IMR-90 (cell line): Measurements from ENCODE around the gene ZNF208. TPM values are rescaled to one million over a fixed set of nuclear protein-coding genes. Genes with fewer than 3 reads are reported as not detected.

Experiments used
- ATAC-seq: fragments of 200-7000 bp; cut with Tn5 transposase; 2 replicates; pipeline ENCODE4 v1.9.1; 2020; ENCODE audit warnings: low read depth, mild to moderate bottlenecking, moderate library complexity
- BruUV-seq: library from RNA; stranded (reverse); fragments of 400-500 nt; replicated peaks from 2 replicates; lab custom pipeline; 2021; lab: Mats Ljungman, UMichigan
- CTCF ChIA-PET: fragments of 300-600 bp; formaldehyde crosslinking; extraction: SDS; loops from one replicate; lab custom pipeline; 2021; ENCODE audit warnings: antibody characterized with exemption; lab: Yijun Ruan, JAX
- POLR2A ChIA-PET: fragments of 300-600 bp; sonication (Branson Sonifier 250); formaldehyde crosslinking; loops from one replicate; lab custom pipeline; 2022; ENCODE audit warnings: antibody characterized with exemption; ENCODE audit not compliant: unreplicated experiment; lab: Charles Lee
- DNase-seq: peaks from one replicate; pipeline ENCODE4 v3.0.0; 2013
- H2AFZ ChIP-seq: replicated peaks from 2 replicates; pipeline ENCODE3; 2013; ENCODE audit warnings: low read length, mild to moderate bottlenecking; ENCODE audit not compliant: poor library complexity
- H2AK5ac ChIP-seq: 2 replicates; pipeline ENCODE4 v1.6.1; 2013; ENCODE audit warnings: low read depth, low read length, inconsistent platforms
- H2AK9ac ChIP-seq: replicated peaks from 2 replicates; pipeline ENCODE3; 2013; ENCODE audit warnings: mild to moderate bottlenecking, low read depth, low read length, moderate library complexity; ENCODE audit not compliant: poor library complexity
- H2BK120ac ChIP-seq: 2 replicates; pipeline ENCODE4 v1.6.1; 2013; ENCODE audit warnings: low read depth, low read length, inconsistent platforms
- H2BK15ac ChIP-seq: 3 replicates; pipeline ENCODE4 v1.6.1; 2013; ENCODE audit warnings: low read depth, low read length, inconsistent platforms
- H2BK20ac ChIP-seq: 2 replicates; pipeline ENCODE4 v1.6.1; 2013; ENCODE audit warnings: low read depth, mild to moderate bottlenecking, inconsistent platforms, low read length, moderate library complexity
- H2BK5ac ChIP-seq: 2 replicates; pipeline ENCODE4 v1.6.1; 2013; ENCODE audit warnings: mild to moderate bottlenecking, low read depth, low read length, inconsistent platforms; ENCODE audit not compliant: poor library complexity, severe bottlenecking
- H3K14ac ChIP-seq: replicated peaks from 2 replicates; pipeline ENCODE4 v1.6.1; 2013; ENCODE audit warnings: low read depth, low read length, inconsistent platforms
- H3K18ac ChIP-seq: 2 replicates; pipeline ENCODE4 v1.6.1; 2013; ENCODE audit warnings: low read depth, low read length, control low read depth
- H3K23ac ChIP-seq: 2 replicates; pipeline ENCODE4 v1.6.1; 2013; ENCODE audit warnings: low read depth, low read length, inconsistent platforms
- H3K27ac ChIP-seq: 2 replicates; pipeline ENCODE4 v1.5.1; 2013; ENCODE audit warnings: mild to moderate bottlenecking, control low read depth, low read length; ENCODE audit not compliant: insufficient read depth
- H3K27me3 ChIP-seq: 2 replicates; pipeline ENCODE4 v1.6.1; 2013; ENCODE audit warnings: low read length; ENCODE audit not compliant: control insufficient read depth, insufficient read depth
- H3K36me3 ChIP-seq: 2 replicates; pipeline ENCODE4 v1.6.1; 2013; ENCODE audit warnings: low read length, mixed read lengths; ENCODE audit not compliant: control insufficient read depth, insufficient read depth
- H3K4ac ChIP-seq: 2 replicates; pipeline ENCODE4 v1.6.1; 2013; ENCODE audit warnings: low read depth, low read length, inconsistent platforms
- H3K4me1 ChIP-seq: 2 replicates; pipeline ENCODE4 v1.6.1; 2013; ENCODE audit warnings: low read length, mixed read lengths; ENCODE audit not compliant: control insufficient read depth, insufficient read depth
- H3K4me2 ChIP-seq: 2 replicates; pipeline ENCODE4 v1.6.1; 2013; ENCODE audit warnings: low read depth, mild to moderate bottlenecking, control low read depth, low read length, moderate library complexity
- H3K4me3 ChIP-seq: 2 replicates; pipeline ENCODE4 v1.5.1; 2013; ENCODE audit warnings: low read depth, mild to moderate bottlenecking, control low read depth, low read length, moderate library complexity; ENCODE audit not compliant: insufficient read depth
- H3K56ac ChIP-seq: 2 replicates; pipeline ENCODE4 v1.6.1; 2013; ENCODE audit warnings: low read length, inconsistent platforms; ENCODE audit not compliant: insufficient read depth; ENCODE audit errors: extremely low read depth
- H3K79me1 ChIP-seq, 2 experiments: 2 replicates each; pipeline ENCODE4 v1.6.1; 2013; ENCODE audit warnings: low read length in 2 of 2, inconsistent platforms in 1 of 2, low read depth in 1 of 2
- H3K9ac ChIP-seq: 2 replicates; pipeline ENCODE4 v1.6.1; 2013; ENCODE audit warnings: low read depth, low read length, control low read depth
- H3K9me1 ChIP-seq: 2 replicates; pipeline ENCODE4 v1.6.1; 2013; ENCODE audit warnings: low read length, inconsistent platforms; ENCODE audit not compliant: insufficient read depth
- H3K9me3 ChIP-seq: 2 replicates; pipeline ENCODE4 v1.6.1; 2013; ENCODE audit warnings: low read length; ENCODE audit not compliant: control insufficient read depth, insufficient read depth
- H4K20me1 ChIP-seq: 2 replicates; pipeline ENCODE4 v1.6.1; 2013; ENCODE audit warnings: low read length, inconsistent platforms; ENCODE audit not compliant: insufficient read depth
- H4K5ac ChIP-seq: 2 replicates; pipeline ENCODE4 v1.6.1; 2013; ENCODE audit warnings: mild to moderate bottlenecking, low read depth, low read length, control low read depth
- H4K8ac ChIP-seq, 2 experiments: 2 replicates each; pipeline ENCODE4 v1.6.1; 2013; ENCODE audit warnings: low read depth in 2 of 2, low read length in 2 of 2, control low read depth in 1 of 2, inconsistent platforms in 1 of 2
- H4K91ac ChIP-seq: 2 replicates; pipeline ENCODE4 v1.6.1; 2013; ENCODE audit warnings: low read depth, low read length, inconsistent platforms; ENCODE audit not compliant: insufficient read depth
- BHLHE40 ChIP-seq: fragments of 150-350 bp; IDR thresholded peaks from 2 replicates; pipeline ENCODE4 v1.6.1; 2016; ENCODE audit warnings: mild to moderate bottlenecking, low read depth, low read length
- CEBPB ChIP-seq: IDR thresholded peaks from 2 replicates; pipeline ENCODE4 v1.6.1; 2012; ENCODE audit warnings: low read depth, low read length, improper control_type of control experiment
- CHD1 ChIP-seq: IDR thresholded peaks from 2 replicates; pipeline ENCODE4 v1.6.1; 2012; ENCODE audit warnings: low read depth, low read length, improper control_type of control experiment
- FOS ChIP-seq: fragments of 150-350 bp; IDR thresholded peaks from 2 replicates; pipeline ENCODE4 v1.6.1; 2016; ENCODE audit warnings: low read depth, low read length
- MAFK ChIP-seq: IDR thresholded peaks from 2 replicates; pipeline ENCODE4 v1.6.1; 2012; ENCODE audit warnings: low read depth, low read length, improper control_type of control experiment
- MAZ ChIP-seq: IDR thresholded peaks from 2 replicates; pipeline ENCODE4 v1.6.1; 2012; ENCODE audit warnings: low read depth, mild to moderate bottlenecking, low read length, improper control_type of control experiment, moderate library complexity, borderline replicate concordance
- MXI1 ChIP-seq: IDR thresholded peaks from 2 replicates; pipeline ENCODE4 v1.6.1; 2012; ENCODE audit warnings: low read depth, mild to moderate bottlenecking, low read length, moderate library complexity, borderline replicate concordance
- NFE2L2 ChIP-seq: fragments of 150-350 bp; IDR thresholded peaks from 2 replicates; pipeline ENCODE4 v1.6.1; 2016; ENCODE audit warnings: low read depth, mild to moderate bottlenecking, low read length
- POLR2A ChIP-seq: IDR thresholded peaks from 2 replicates; pipeline ENCODE4 v1.6.1; 2012; ENCODE audit warnings: mild to moderate bottlenecking, low read depth, low read length
- RAD21 ChIP-seq: IDR thresholded peaks from 2 replicates; pipeline ENCODE4 v1.6.1; 2012; ENCODE audit warnings: low read length, improper control_type of control experiment
- RCOR1 ChIP-seq: IDR thresholded peaks from 2 replicates; pipeline ENCODE4 v1.6.1; 2012; ENCODE audit warnings: mild to moderate bottlenecking, low read length, improper control_type of control experiment; ENCODE audit not compliant: insufficient replicate concordance
- RFX5 ChIP-seq: IDR thresholded peaks from 2 replicates; pipeline ENCODE4 v1.8.0; 2012; ENCODE audit warnings: low read depth, mild to moderate bottlenecking, low read length, moderate library complexity
- SMC3 ChIP-seq: fragments of 150-350 bp; IDR thresholded peaks from 2 replicates; pipeline ENCODE4 v1.6.1; 2016; ENCODE audit warnings: low read depth, mild to moderate bottlenecking, antibody characterized with exemption, low read length, moderate library complexity
- WGBS, 2 experiments: methylation state at CpG; one replicate each; pipeline versions ENCODE4 v1.1.5 to v1.1.7; 2013; ENCODE audit warnings: missing lambda C conversion rate in 2 of 2; ENCODE audit not compliant: insufficient read length in 1 of 2; ENCODE audit errors: extremely low coverage in 2 of 2; 5-methylcytosine and 5-hydroxymethylcytosine counted together
- dilution Hi-C: fragments of 300-500 bp; cut with HindIII; formaldehyde crosslinking; loops from one replicate; pipeline ENCODE4 v1.14.3; 2018; ENCODE audit warnings: low sequenced_read_pairs; ENCODE audit not compliant: unreplicated experiment
- in situ Hi-C: fragments of 300-500 bp; cut with MboI; formaldehyde crosslinking; loops from 3 replicates; pipeline ENCODE4 v1.14.3; 2019; ENCODE audit warnings: low sequenced_read_pairs, inconsistent platforms, mixed read lengths
- intact Hi-C: fragments of 100-400 bp; cut with micrococcal nuclease; formaldehyde crosslinking; loops from 2 replicates; pipeline ENCODE4 v1.10.0; 2022
- polyA plus RNA-seq, 3 experiments: library from polyadenylated mRNA; depleted of rRNA; stranded (reverse); fragments of >200 nt; gene quantifications; 2 replicates each; pipeline ENCODE4 v1.2.3, GENCODE V29; 2012; ENCODE audit warnings: low replicate concordance in 1 of 3
- total RNA-seq: library from RNA; depleted of rRNA; stranded (reverse); fragments of >200 nt; gene quantifications from 2 replicates; pipeline ENCODE4 v1.2.3, GENCODE V29; 2012
- TF ChIP-seq, protein P1 (sequence below): fragments of 150-350 bp; IDR thresholded peaks from 2 replicates; pipeline ENCODE4 v1.6.1; 2017; ENCODE audit warnings: mild to moderate bottlenecking, antibody characterized with exemption, low read length, low read depth
- TF ChIP-seq, protein P2 (sequence below): conservative IDR thresholded peaks from 2 replicates; pipeline ENCODE4 v1.5.1; 2012; ENCODE audit warnings: mild to moderate bottlenecking, low read depth, low read length, improper control_type of control experiment
- TF ChIP-seq, protein P3 (sequence below): fragments of 150-350 bp; IDR thresholded peaks from 2 replicates; pipeline ENCODE4 v1.6.1; 2016; ENCODE audit warnings: low read depth, mild to moderate bottlenecking, low read length, moderate library complexity, borderline replicate concordance

ZNF208 gene
- total and polyA plus RNA-seq, 2 of the 4 experiments (the other 2 are of a cell fraction), result not detected

DNA sequence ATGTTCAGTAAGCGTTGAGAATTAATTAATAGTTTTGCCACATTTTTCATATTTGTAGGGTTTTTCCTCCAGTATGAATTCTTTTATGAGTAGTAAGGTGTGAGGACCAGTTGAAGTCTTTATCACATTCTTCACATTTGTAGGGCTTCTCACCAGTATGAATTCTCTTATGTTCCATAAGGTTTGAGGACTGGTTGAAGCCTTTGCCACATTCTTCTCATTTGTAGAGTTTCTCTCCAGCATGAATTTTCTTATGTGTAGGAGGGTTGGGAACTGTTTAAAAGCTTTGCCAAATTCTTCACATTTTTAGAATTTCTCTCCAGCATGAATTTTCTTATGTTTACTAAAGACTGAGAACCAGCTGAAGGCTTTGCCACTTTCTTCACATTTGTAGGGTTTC, 40.3 kb downstream of the ZNF208 start:
- no peaks in the 10 kb centered on the region for H3K79me1 ChIP-seq
- H3K9me3 ChIP-seq, result peaks cover 2% of the 10 kb centered on the region
- no CpG with 5 or more reads among the region's 1 CpG for WGBS, 2 experiments
- no peak overlapping the region for H4K91ac ChIP-seq
- intact Hi-C loops, result no loop called here
- H3K9ac ChIP-seq, result no peak overlapping the region
- dilution Hi-C loops, result no loop called here
- no peak overlapping the region for H3K14ac ChIP-seq
- H3K56ac ChIP-seq, result no peak overlapping the region
- no peak overlapping the region for H2BK120ac ChIP-seq
- ChIA-PET POLR2A (interaction anchor here (0.6 kb wide), 1 partner anchor 29 kb away, joined by 3 read pairs; no protein-coding TSS in a partner anchor), CTCF (no interaction called here)
- no peak overlapping the region for H2BK5ac ChIP-seq
- no peaks in the 10 kb centered on the region for H3K27me3 ChIP-seq
- H2AFZ ChIP-seq, result no peak overlapping the region
- no peaks in the 10 kb centered on the region for H3K36me3 ChIP-seq
- no peaks in the 10 kb centered on the region for H4K20me1 ChIP-seq
- H3K9me1 ChIP-seq, result no peaks in the 10 kb centered on the region
- H3K4me2 ChIP-seq, result no peak overlapping the region
- H3K18ac ChIP-seq, result no peak overlapping the region
- no peak for DNase-seq
- no peak overlapping the region for H2BK20ac ChIP-seq
- no peak overlapping the region for H4K5ac ChIP-seq
- ATAC-seq, result no peak
- H3K23ac ChIP-seq, result no peak overlapping the region
- in situ Hi-C loops, result no loop called here
- H3K27ac ChIP-seq, result no peak overlapping the region
- no peak overlapping the region for H2BK15ac ChIP-seq
- TF ChIP-seq, protein P1, sequence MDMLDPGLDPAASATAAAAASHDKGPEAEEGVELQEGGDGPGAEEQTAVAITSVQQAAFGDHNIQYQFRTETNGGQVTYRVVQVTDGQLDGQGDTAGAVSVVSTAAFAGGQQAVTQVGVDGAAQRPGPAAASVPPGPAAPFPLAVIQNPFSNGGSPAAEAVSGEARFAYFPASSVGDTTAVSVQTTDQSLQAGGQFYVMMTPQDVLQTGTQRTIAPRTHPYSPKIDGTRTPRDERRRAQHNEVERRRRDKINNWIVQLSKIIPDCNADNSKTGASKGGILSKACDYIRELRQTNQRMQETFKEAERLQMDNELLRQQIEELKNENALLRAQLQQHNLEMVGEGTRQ, result no peak
- TF ChIP-seq, protein P2, sequence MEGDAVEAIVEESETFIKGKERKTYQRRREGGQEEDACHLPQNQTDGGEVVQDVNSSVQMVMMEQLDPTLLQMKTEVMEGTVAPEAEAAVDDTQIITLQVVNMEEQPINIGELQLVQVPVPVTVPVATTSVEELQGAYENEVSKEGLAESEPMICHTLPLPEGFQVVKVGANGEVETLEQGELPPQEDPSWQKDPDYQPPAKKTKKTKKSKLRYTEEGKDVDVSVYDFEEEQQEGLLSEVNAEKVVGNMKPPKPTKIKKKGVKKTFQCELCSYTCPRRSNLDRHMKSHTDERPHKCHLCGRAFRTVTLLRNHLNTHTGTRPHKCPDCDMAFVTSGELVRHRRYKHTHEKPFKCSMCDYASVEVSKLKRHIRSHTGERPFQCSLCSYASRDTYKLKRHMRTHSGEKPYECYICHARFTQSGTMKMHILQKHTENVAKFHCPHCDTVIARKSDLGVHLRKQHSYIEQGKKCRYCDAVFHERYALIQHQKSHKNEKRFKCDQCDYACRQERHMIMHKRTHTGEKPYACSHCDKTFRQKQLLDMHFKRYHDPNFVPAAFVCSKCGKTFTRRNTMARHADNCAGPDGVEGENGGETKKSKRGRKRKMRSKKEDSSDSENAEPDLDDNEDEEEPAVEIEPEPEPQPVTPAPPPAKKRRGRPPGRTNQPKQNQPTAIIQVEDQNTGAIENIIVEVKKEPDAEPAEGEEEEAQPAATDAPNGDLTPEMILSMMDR, result no peak
- TF ChIP-seq CHD1 (no peak), SMC3 (no peak), RAD21 (no peak), CEBPB (no peak), NFE2L2 (no peak), FOS (no peak), MAZ (no peak), MXI1 (no peak), RCOR1 (no peak), BHLHE40 (no peak), RFX5 (no peak), MAFK (no peak), POLR2A (no peak)
- TF ChIP-seq, protein P3, sequence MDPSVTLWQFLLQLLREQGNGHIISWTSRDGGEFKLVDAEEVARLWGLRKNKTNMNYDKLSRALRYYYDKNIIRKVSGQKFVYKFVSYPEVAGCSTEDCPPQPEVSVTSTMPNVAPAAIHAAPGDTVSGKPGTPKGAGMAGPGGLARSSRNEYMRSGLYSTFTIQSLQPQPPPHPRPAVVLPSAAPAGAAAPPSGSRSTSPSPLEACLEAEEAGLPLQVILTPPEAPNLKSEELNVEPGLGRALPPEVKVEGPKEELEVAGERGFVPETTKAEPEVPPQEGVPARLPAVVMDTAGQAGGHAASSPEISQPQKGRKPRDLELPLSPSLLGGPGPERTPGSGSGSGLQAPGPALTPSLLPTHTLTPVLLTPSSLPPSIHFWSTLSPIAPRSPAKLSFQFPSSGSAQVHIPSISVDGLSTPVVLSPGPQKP, result no peak
- H3K4me3 ChIP-seq, result no peak overlapping the region
- no peak overlapping the region for H4K8ac ChIP-seq
- BruUV-seq, result no TSS peak
- no peak overlapping the region for H2AK5ac ChIP-seq
- H3K4ac ChIP-seq, result no peak overlapping the region
- H3K4me1 ChIP-seq, result no peaks in the 10 kb centered on the region
- H2AK9ac ChIP-seq, result no peak overlapping the region
